ENCODE data around the gene IL17B. TPM values are rescaled to one million over a fixed set of nuclear protein-coding genes. Genes with fewer than 3 reads are reported as not detected.

IL17B gene
- polyA plus RNA-seq, 1 donor (not counting 4 experiments of a cell fraction or from before 2014, with no cell fraction given): not detected

GRCh38 chr5:149412783-149413476, 33.8 kb upstream of the IL17B start:
- H3K9me3 ChIP-seq (ENCODE audit: control insufficient read depth, low read depth, low read length): no peaks in the 10 kb centered on the region
- H3K79me2 ChIP-seq (ENCODE audit: control insufficient read depth, insufficient read depth, low read length): no peaks in the 10 kb centered on the region
- no peaks in the 10 kb centered on the region for H3K4me1 ChIP-seq (ENCODE audit: control insufficient read depth, extremely low read depth, insufficient read depth, low read length)
- H3K4me3 ChIP-seq (ENCODE audit: control insufficient read depth in 2 of 3, extremely low read depth in 1 of 3, insufficient read depth in 2 of 3, low read depth in 1 of 3, low read length in 3 of 3): no peak overlapping the region
- dilution Hi-C loops (cut with MboI; ENCODE audit: extremely low pct_ligation_motif_present, low sequenced_read_pairs): no loop called here
- DNase-seq (ENCODE audit: low read depth, low spot score) (no peak), FAIRE-seq (no peak)
- no peak overlapping the region for H3K9ac ChIP-seq (ENCODE audit: control insufficient read depth, extremely low read depth, insufficient read depth, low read length)
- no peak for TF ChIP-seq CTCF (optimal IDR thresholded peaks at IDR 0.05 in 1 of 3, IDR thresholded peaks at IDR 0.05 in 1 of 3, conservative IDR thresholded peaks at IDR 0.05 in 1 of 3; ENCODE audit: extremely low read depth in 1 of 3, insufficient read depth in 2 of 3, low read length in 3 of 3)
- TF ChIP-seq EZH2 (IDR thresholded peaks at IDR 0.05; ENCODE audit: low read length): no peak
- H3K4me2 ChIP-seq (ENCODE audit: control insufficient read depth, extremely low read depth, insufficient read depth, low read depth, low read length): no peak overlapping the region
- no peaks in the 10 kb centered on the region for H3K36me3 ChIP-seq (ENCODE audit: control insufficient read depth in 2 of 2, extremely low read depth in 1 of 2, insufficient read depth in 2 of 2, low read length in 2 of 2)
- no peak overlapping the region for H3K27ac ChIP-seq (ENCODE audit: control insufficient read depth, insufficient read depth, low read length)
- peaks cover 3% of the 10 kb centered on the region for H3K27me3 ChIP-seq (ENCODE audit: control insufficient read depth, extremely low read depth, insufficient read depth, low read length)
- no peaks in the 10 kb centered on the region for H4K20me1 ChIP-seq (ENCODE audit: control insufficient read depth, extremely low read depth, insufficient read depth, low read length)
- no peak overlapping the region for H2AFZ ChIP-seq (ENCODE audit: control insufficient read depth, low read length)
- H3K9me1 ChIP-seq (ENCODE audit: control insufficient read depth, extremely low read depth, insufficient read depth, low read length): no peaks in the 10 kb centered on the region

GRCh38 chr5:149411738-149412519, 32.8 kb upstream of the IL17B start:
- Histone ChIP-seq H3K79me2 (ENCODE audit: control insufficient read depth, insufficient read depth, low read length) (no peaks in the 10 kb centered on the region), H2AFZ (ENCODE audit: control insufficient read depth, low read length) (no peak overlapping the region), H3K9me3 (ENCODE audit: control insufficient read depth, low read depth, low read length) (no peaks in the 10 kb centered on the region), H3K4me3 (ENCODE audit: control insufficient read depth in 2 of 3, extremely low read depth in 1 of 3, insufficient read depth in 2 of 3, low read depth in 1 of 3, low read length in 3 of 3) (no peak overlapping the region), H3K4me2 (ENCODE audit: control insufficient read depth, extremely low read depth, insufficient read depth, low read depth, low read length) (no peak overlapping the region), H3K36me3 (ENCODE audit: control insufficient read depth in 2 of 2, extremely low read depth in 1 of 2, insufficient read depth in 2 of 2, low read length in 2 of 2) (no peaks in the 10 kb centered on the region), H3K27me3 (ENCODE audit: control insufficient read depth, extremely low read depth, insufficient read depth, low read length) (peaks cover 3% of the 10 kb centered on the region), H3K4me1 (ENCODE audit: control insufficient read depth, extremely low read depth, insufficient read depth, low read length) (no peaks in the 10 kb centered on the region), H3K9ac (ENCODE audit: control insufficient read depth, extremely low read depth, insufficient read depth, low read length) (no peak overlapping the region), H4K20me1 (ENCODE audit: control insufficient read depth, extremely low read depth, insufficient read depth, low read length) (no peaks in the 10 kb centered on the region), H3K27ac (ENCODE audit: control insufficient read depth, insufficient read depth, low read length) (no peak overlapping the region), H3K9me1 (ENCODE audit: control insufficient read depth, extremely low read depth, insufficient read depth, low read length) (no peaks in the 10 kb centered on the region)
- dilution Hi-C loops (cut with MboI; ENCODE audit: extremely low pct_ligation_motif_present, low sequenced_read_pairs): no loop called here
- FAIRE-seq: no peak
- TF ChIP-seq EZH2 (IDR thresholded peaks at IDR 0.05; ENCODE audit: low read length) (no peak), CTCF (optimal IDR thresholded peaks at IDR 0.05 in 1 of 3, IDR thresholded peaks at IDR 0.05 in 1 of 3, conservative IDR thresholded peaks at IDR 0.05 in 1 of 3; ENCODE audit: extremely low read depth in 1 of 3, insufficient read depth in 2 of 3, low read length in 3 of 3) (no peak)
- DNase-seq (ENCODE audit: low read depth, low spot score): no peak

Measured in keratinocyte (primary cell).